BLaER1 (cell line): Measurements from ENCODE around the gene HECW1.
"Not testable (repeated sequence)": the region's sequence is repeated elsewhere in the genome, so short reads cannot be mapped to it uniquely, and the experiment has no call there.

Experiments
- H3K27ac ChIP-seq: shearing (Covaris generic); formaldehyde crosslinking; 2 replicates; pipeline ENCODE4 v1.8.1; 2022
- H3K27me3 ChIP-seq: shearing (Covaris generic); formaldehyde crosslinking; 2 replicates; pipeline ENCODE4 v1.8.1; 2022
- H3K36me3 ChIP-seq: shearing (Covaris generic); formaldehyde crosslinking; 2 replicates; pipeline ENCODE4 v1.8.1; 2022
- H3K4me1 ChIP-seq: shearing (Covaris generic); formaldehyde crosslinking; 2 replicates; pipeline ENCODE4 v1.8.1; 2022
- H3K4me2 ChIP-seq: shearing (Covaris generic); formaldehyde crosslinking; 2 replicates; pipeline ENCODE4 v1.8.1; 2022
- H3K4me3 ChIP-seq: shearing (Covaris generic); formaldehyde crosslinking; 2 replicates; pipeline ENCODE4 v1.8.1; 2022
- H3K9ac ChIP-seq: shearing (Covaris generic); formaldehyde crosslinking; 2 replicates; pipeline ENCODE4 v1.8.1; 2022
- H3K9me3 ChIP-seq: shearing (Covaris generic); formaldehyde crosslinking; 2 replicates; pipeline ENCODE4 v1.8.1; 2022
- H4K20me1 ChIP-seq: shearing (Covaris generic); formaldehyde crosslinking; 2 replicates; pipeline ENCODE4 v1.8.1; 2022
- Cebpa-rat ChIP-seq: shearing (Covaris generic); IDR thresholded peaks from 2 replicates; pipeline ENCODE4 v1.8.1; 2022

HECW1 gene

GRCh38 chr7:43112459-43112940, at the start of gene HECW1:
HECW1 (plus strand) TSS chr7:43112647; CDS start chr7:43243906, 131,259 bp downstream.
- Histone ChIP-seq H3K9ac (peak within 1 kb of the TSS; percentile 81), H3K4me1 (peaks cover 79% of the 10 kb centered on the region), H4K20me1 (no peaks in the 10 kb centered on the region), H3K4me2 (peak within 1 kb of the TSS; percentile 94), H3K4me3 (peak within 1 kb of the TSS; percentile 83), H3K36me3 (no peaks in the 10 kb centered on the region), H3K27me3 (no peaks in the 10 kb centered on the region), H3K27ac (peak within 1 kb of the TSS; percentile 84), H3K9me3 (no peaks in the 10 kb centered on the region)
- TF ChIP-seq Cebpa-rat, result no peak

- no peak overlapping the region for H3K9ac ChIP-seq
- no peaks in the 10 kb centered on the region for H3K27me3 ChIP-seq
- H3K4me2 ChIP-seq, result peak overlapping the region; percentile 85
- H3K27ac ChIP-seq, result peak overlapping the region; percentile 81
- H4K20me1 ChIP-seq, result no peaks in the 10 kb centered on the region
- no peak for TF ChIP-seq Cebpa-rat
- peaks cover 12% of the 10 kb centered on the region; the same call in 1 of the 2 replicates for H3K9me3 ChIP-seq
- no peak overlapping the region for H3K4me3 ChIP-seq
- peaks cover 35% of the 10 kb centered on the region for H3K4me1 ChIP-seq
- no peaks in the 10 kb centered on the region for H3K36me3 ChIP-seq
These were observed 40.8 kb upstream of the HECW1 start for GRCh38 chr7:43071604-43072003.

- peak overlapping the region; percentile 46 for H3K4me3 ChIP-seq
- peak overlapping the region; percentile 81 for H3K27ac ChIP-seq
- H3K9ac ChIP-seq, result peak overlapping the region; percentile 72
- peaks cover 44% of the 10 kb centered on the region for H3K4me1 ChIP-seq
- H3K9me3 ChIP-seq, result peaks cover 18% of the 10 kb centered on the region
- H4K20me1 ChIP-seq, result no peaks in the 10 kb centered on the region
- peak overlapping the region; percentile 85 for H3K4me2 ChIP-seq
- H3K36me3 ChIP-seq, result no peaks in the 10 kb centered on the region
- TF ChIP-seq Cebpa-rat, result no peak
- H3K27me3 ChIP-seq, result no peaks in the 10 kb centered on the region
These were observed 39.9 kb upstream of the HECW1 start for GRCh38 chr7:43072530-43072929.

GRCh38 chr7:43073811-43074210, 38.6 kb upstream of the HECW1 start:
- not testable (repeated sequence) for H3K4me2 ChIP-seq, H3K27me3 ChIP-seq, H4K20me1 ChIP-seq, H3K36me3 ChIP-seq, H3K9ac ChIP-seq, H3K27ac ChIP-seq
- H3K4me1 ChIP-seq, result peaks cover 48% of the 10 kb centered on the region
- H3K9me3 ChIP-seq, result peaks cover 30% of the 10 kb centered on the region
- H3K4me3 ChIP-seq, result 0 out of 2 replicates have a peak overlapping the region, but pooled peaks have one; percentile 46

GRCh38 chr7:43076189-43076605, 36.2 kb upstream of the HECW1 start:
- H3K36me3 ChIP-seq, result no peaks in the 10 kb centered on the region
- H4K20me1 ChIP-seq, result no peaks in the 10 kb centered on the region
- peaks cover 30% of the 10 kb centered on the region for H3K9me3 ChIP-seq
- H3K4me2 ChIP-seq, result peak overlapping the region; percentile 47
- H3K4me1 ChIP-seq, result peaks cover 43% of the 10 kb centered on the region
- no peak overlapping the region; the same call in 1 of the 2 replicates for H3K4me3 ChIP-seq
- no peak overlapping the region for H3K27ac ChIP-seq
- no peaks in the 10 kb centered on the region for H3K27me3 ChIP-seq
- H3K9ac ChIP-seq, result no peak overlapping the region
- TF ChIP-seq Cebpa-rat, result no peak

GRCh38 chr7:43076606-43077005, 35.8 kb upstream of the HECW1 start:
- Histone ChIP-seq H3K9ac (no peak overlapping the region), H3K27ac (no peak overlapping the region), H3K36me3 (no peaks in the 10 kb centered on the region), H3K4me1 (peaks cover 39% of the 10 kb centered on the region), H4K20me1 (no peaks in the 10 kb centered on the region), H3K4me2 (peak overlapping the region; percentile 47), H3K4me3 (no peak overlapping the region; the same call in 1 of the 2 replicates), H3K9me3 (peaks cover 25% of the 10 kb centered on the region), H3K27me3 (no peaks in the 10 kb centered on the region)
- no peak for TF ChIP-seq Cebpa-rat

GRCh38 chr7:43077285-43077684, 35.2 kb upstream of the HECW1 start:
- Histone ChIP-seq H3K4me3 (no peak overlapping the region), H3K9me3 (peaks cover 24% of the 10 kb centered on the region), H3K27ac (no peak overlapping the region), H3K4me1 (peaks cover 32% of the 10 kb centered on the region), H3K36me3 (no peaks in the 10 kb centered on the region), H3K27me3 (no peaks in the 10 kb centered on the region), H3K9ac (no peak overlapping the region), H3K4me2 (peak overlapping the region; percentile 47; the same call in 1 of the 2 replicates), H4K20me1 (no peaks in the 10 kb centered on the region)
- no peak for TF ChIP-seq Cebpa-rat

GRCh38 chr7:43077732-43078391, 34.6 kb upstream of the HECW1 start:
- Histone ChIP-seq H3K9me3 (peaks cover 24% of the 10 kb centered on the region), H3K27me3 (no peaks in the 10 kb centered on the region), H3K4me1 (peaks cover 26% of the 10 kb centered on the region), H3K4me3 (no peak overlapping the region), H3K4me2 (peak overlapping the region; percentile 47; the same call in 1 of the 2 replicates), H4K20me1 (no peaks in the 10 kb centered on the region), H3K27ac (no peak overlapping the region), H3K36me3 (no peaks in the 10 kb centered on the region), H3K9ac (no peak overlapping the region)
- TF ChIP-seq Cebpa-rat, result no peak

- Histone ChIP-seq H3K9ac (no peak overlapping the region), H3K27me3 (no peaks in the 10 kb centered on the region), H3K36me3 (no peaks in the 10 kb centered on the region), H3K9me3 (peaks cover 24% of the 10 kb centered on the region), H3K4me3 (no peak overlapping the region), H3K27ac (no peak overlapping the region), H3K4me2 (no peak overlapping the region), H4K20me1 (no peaks in the 10 kb centered on the region), H3K4me1 (peaks cover 19% of the 10 kb centered on the region)
- no peak for TF ChIP-seq Cebpa-rat
These were observed 33.7 kb upstream of the HECW1 start for GRCh38 chr7:43078794-43079193.

GRCh38 chr7:43081603-43082002, 30.8 kb upstream of the HECW1 start:
- no peaks in the 10 kb centered on the region for H3K36me3 ChIP-seq
- peaks cover 12% of the 10 kb centered on the region for H3K4me1 ChIP-seq
- H3K27me3 ChIP-seq, result no peaks in the 10 kb centered on the region
- no peak overlapping the region for H3K27ac ChIP-seq
- no peak for TF ChIP-seq Cebpa-rat
- no peak overlapping the region for H3K4me2 ChIP-seq
- H3K9me3 ChIP-seq, result peaks cover 18% of the 10 kb centered on the region
- H3K4me3 ChIP-seq, result no peak overlapping the region
- no peak overlapping the region for H3K9ac ChIP-seq
- no peaks in the 10 kb centered on the region for H4K20me1 ChIP-seq
